ENCODE data around the gene STXBP5. TPM values are rescaled to one million over a fixed set of nuclear protein-coding genes. Genes with fewer than 3 reads are reported as not detected.

The STXBP5 gene
- total RNA-seq, 2 experiments from 2014 or later = 21.0 to 22.5 TPM

DNA sequence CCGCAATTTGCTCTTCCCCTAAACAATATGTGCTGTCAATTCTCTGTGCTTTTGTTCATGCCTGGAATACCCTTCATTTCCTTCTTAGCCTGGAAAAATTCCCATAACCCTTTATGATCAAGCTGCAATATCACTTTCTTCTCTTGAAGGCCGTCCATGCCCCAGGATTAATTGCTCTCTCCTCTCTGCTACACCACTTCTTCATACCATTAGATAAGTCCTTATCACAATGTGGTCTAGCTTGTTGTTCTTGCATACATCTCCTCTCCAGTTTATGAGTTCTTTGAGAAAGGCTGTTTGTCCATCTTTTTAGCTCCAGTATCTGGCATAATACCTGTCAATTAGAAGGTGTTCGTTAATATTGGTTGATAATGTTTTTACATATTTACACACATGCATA is 193.1 kb downstream of the STXBP5 start:
- H3K4me3 ChIP-seq (ENCODE audit: low read length) = no peak overlapping the region
- Mint-ChIP-seq H3K27me3 (no peaks in the 10 kb centered on the region), H3K4me1 (ENCODE audit: low read depth) (peaks cover under 1% of the 10 kb centered on the region), H3K27ac (no peak overlapping the region), H3K4me3 (no peak overlapping the region), H3K36me3 (ENCODE audit: low read depth) (no peaks in the 10 kb centered on the region), H3K9me3 (peaks cover 5% of the 10 kb centered on the region)
- ChIA-PET CTCF (no interaction called here), POLR2A (no interaction called here)
- TF ChIP-seq, protein P1, sequence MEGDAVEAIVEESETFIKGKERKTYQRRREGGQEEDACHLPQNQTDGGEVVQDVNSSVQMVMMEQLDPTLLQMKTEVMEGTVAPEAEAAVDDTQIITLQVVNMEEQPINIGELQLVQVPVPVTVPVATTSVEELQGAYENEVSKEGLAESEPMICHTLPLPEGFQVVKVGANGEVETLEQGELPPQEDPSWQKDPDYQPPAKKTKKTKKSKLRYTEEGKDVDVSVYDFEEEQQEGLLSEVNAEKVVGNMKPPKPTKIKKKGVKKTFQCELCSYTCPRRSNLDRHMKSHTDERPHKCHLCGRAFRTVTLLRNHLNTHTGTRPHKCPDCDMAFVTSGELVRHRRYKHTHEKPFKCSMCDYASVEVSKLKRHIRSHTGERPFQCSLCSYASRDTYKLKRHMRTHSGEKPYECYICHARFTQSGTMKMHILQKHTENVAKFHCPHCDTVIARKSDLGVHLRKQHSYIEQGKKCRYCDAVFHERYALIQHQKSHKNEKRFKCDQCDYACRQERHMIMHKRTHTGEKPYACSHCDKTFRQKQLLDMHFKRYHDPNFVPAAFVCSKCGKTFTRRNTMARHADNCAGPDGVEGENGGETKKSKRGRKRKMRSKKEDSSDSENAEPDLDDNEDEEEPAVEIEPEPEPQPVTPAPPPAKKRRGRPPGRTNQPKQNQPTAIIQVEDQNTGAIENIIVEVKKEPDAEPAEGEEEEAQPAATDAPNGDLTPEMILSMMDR (IDR thresholded peaks at IDR 0.05) = no peak
- intact Hi-C loops (cut with DNase I, micrococcal nuclease) = no loop called here
- peaks cover 7 to 8% of the 10 kb centered on the region in 2 experiments for H3K9me3 ChIP-seq (ENCODE audit: control insufficient read depth in 1 of 2, insufficient read depth in 1 of 2, low read length in 2 of 2)
- no peak overlapping the region for H3K27ac ChIP-seq (ENCODE audit: low read depth in 1 of 2, low read length in 2 of 2)
- H3K4me1 ChIP-seq (ENCODE audit: insufficient read depth, low read length) = no peaks in the 10 kb centered on the region
- no peaks in the 10 kb centered on the region for H3K36me3 ChIP-seq (ENCODE audit: insufficient read depth, low read length)
- DNase-seq (no peak), ATAC-seq (ENCODE audit: poor library complexity) (no peak)
- H3K27me3 ChIP-seq (ENCODE audit: control insufficient read depth in 1 of 2, insufficient read depth in 2 of 2, low read length in 2 of 2) = no peaks in the 10 kb centered on the region

DNA sequence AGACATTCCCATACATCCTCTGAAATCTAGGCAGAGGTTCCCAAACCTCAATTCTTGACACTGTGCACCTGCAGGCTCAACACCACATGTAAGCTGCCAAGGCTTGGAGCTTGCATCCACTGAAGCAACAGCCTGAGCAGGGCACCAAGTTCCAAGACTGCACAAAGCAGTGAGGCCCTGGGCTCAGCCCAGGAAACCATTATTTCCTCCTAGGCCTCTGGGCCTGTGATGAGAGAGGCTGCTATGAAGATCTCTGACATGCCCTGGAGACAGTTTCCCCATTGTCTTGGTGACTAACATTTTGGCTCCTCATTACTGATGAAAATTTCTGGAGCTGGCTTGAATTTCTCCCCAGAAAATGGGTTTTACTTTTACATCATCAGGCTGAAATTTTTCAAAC is 196.8 kb downstream of the STXBP5 start:
- TF ChIP-seq, protein P1 (IDR thresholded peaks at IDR 0.05) = no peak
- no peak overlapping the region for H3K27ac Mint-ChIP-seq
- intact Hi-C loops (cut with DNase I, micrococcal nuclease) = no loop called here
- DNase-seq (no peak), ATAC-seq (ENCODE audit: poor library complexity) (no peak)
- no peaks in the 10 kb centered on the region for H3K27me3 Mint-ChIP-seq
- ChIA-PET CTCF (no interaction called here), POLR2A (no interaction called here)
- no peaks in the 10 kb centered on the region for H3K4me1 Mint-ChIP-seq (ENCODE audit: low read depth)
- Histone ChIP-seq H3K27ac (ENCODE audit: low read depth in 1 of 2, low read length in 2 of 2) (no peak overlapping the region), H3K36me3 (ENCODE audit: insufficient read depth, low read length) (no peaks in the 10 kb centered on the region), H3K4me3 (ENCODE audit: low read length) (no peak overlapping the region), H3K4me1 (ENCODE audit: insufficient read depth, low read length) (no peaks in the 10 kb centered on the region), H3K9me3 (ENCODE audit: control insufficient read depth in 1 of 2, insufficient read depth in 1 of 2, low read length in 2 of 2) (peaks cover 7 to 8% of the 10 kb centered on the region in 2 experiments), H3K27me3 (ENCODE audit: control insufficient read depth in 1 of 2, insufficient read depth in 2 of 2, low read length in 2 of 2) (no peaks in the 10 kb centered on the region)
- peaks cover 9% of the 10 kb centered on the region for H3K9me3 Mint-ChIP-seq
- H3K4me3 Mint-ChIP-seq = no peak overlapping the region
- no peaks in the 10 kb centered on the region for H3K36me3 Mint-ChIP-seq (ENCODE audit: low read depth)

DNA sequence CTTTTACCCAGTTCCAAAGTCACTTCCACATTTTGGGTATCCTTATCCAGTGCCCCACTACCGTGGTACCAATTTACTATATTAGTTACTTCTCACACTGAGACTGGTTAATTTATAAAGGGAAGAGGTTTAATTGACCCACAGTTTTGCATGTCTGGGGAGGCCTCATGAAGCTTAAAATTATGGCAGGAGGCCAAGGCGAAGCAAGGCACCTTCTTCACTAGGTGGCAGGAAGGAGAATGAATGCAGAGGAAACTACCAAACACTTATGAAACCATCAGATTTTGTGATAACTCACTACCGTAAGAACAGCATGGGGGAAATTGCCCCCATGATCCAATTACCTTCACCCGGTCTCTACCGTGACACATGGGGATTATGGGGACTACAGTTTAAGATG is 197.6 kb downstream of the STXBP5 start:
- Histone ChIP-seq H3K36me3 (ENCODE audit: insufficient read depth, low read length) (no peaks in the 10 kb centered on the region), H3K27ac (ENCODE audit: low read depth in 1 of 2, low read length in 2 of 2) (no peak overlapping the region), H3K4me1 (ENCODE audit: insufficient read depth, low read length) (no peaks in the 10 kb centered on the region), H3K27me3 (ENCODE audit: control insufficient read depth in 1 of 2, insufficient read depth in 2 of 2, low read length in 2 of 2) (no peaks in the 10 kb centered on the region), H3K4me3 (ENCODE audit: low read length) (no peak overlapping the region), H3K9me3 (ENCODE audit: control insufficient read depth in 1 of 2, insufficient read depth in 1 of 2, low read length in 2 of 2) (peaks cover 8 to 10% of the 10 kb centered on the region in 2 experiments)
- H3K4me3 Mint-ChIP-seq = no peak overlapping the region
- H3K4me1 Mint-ChIP-seq (ENCODE audit: low read depth) = no peaks in the 10 kb centered on the region
- POLR2A ChIA-PET = no interaction called here
- CTCF ChIA-PET = no interaction called here
- intact Hi-C loops (cut with DNase I, micrococcal nuclease) = no loop called here
- no peaks in the 10 kb centered on the region for H3K27me3 Mint-ChIP-seq
- no peak overlapping the region for H3K27ac Mint-ChIP-seq
- DNase-seq = no peak
- no peak for ATAC-seq (ENCODE audit: poor library complexity)
- TF ChIP-seq, protein P1 (IDR thresholded peaks at IDR 0.05) = no peak
- no peaks in the 10 kb centered on the region for H3K36me3 Mint-ChIP-seq (ENCODE audit: low read depth)
- H3K9me3 Mint-ChIP-seq = peaks cover 9% of the 10 kb centered on the region
